Peyer's patch (tissue), 4 donors: Measurements from ENCODE around the gene RUNX1. TPM values are rescaled to one million over a fixed set of nuclear protein-coding genes. Genes with fewer than 3 reads are reported as not detected.
"Not testable (repeated sequence)": the region's sequence is repeated elsewhere in the genome, so short reads cannot be mapped to it uniquely, and the experiment has no call there.

Experiments
- DNase-seq, 3 donors: peaks; one replicate each; pipeline ENCODE4 v3.0.0-alpha.2; 2017 to 2019
- H3K27ac ChIP-seq, 4 donors: fragments of 200-600 bp; sonication (generic); one replicate each; pipeline ENCODE4 v1.5.1; 2016 to 2019
- H3K27me3 ChIP-seq, 2 donors: fragments of 200-600 bp; sonication (generic); one replicate each; pipeline ENCODE4 v1.5.1; 2019
- H3K36me3 ChIP-seq, 3 donors: fragments of 200-600 bp; sonication (generic); one replicate each; pipeline ENCODE4 v1.5.1; 2016 to 2019
- H3K4me1 ChIP-seq, 4 donors: fragments of 200-600 bp; sonication (generic); one replicate each; pipeline ENCODE4 v1.5.1; 2016 to 2019
- H3K4me3 ChIP-seq, 4 donors: fragments of 200-600 bp; sonication (generic); 1 replicate in 3 of 4; 2 replicates in 1 of 4; pipeline ENCODE4 v1.5.1; 2016 to 2019; ENCODE audit warnings: mild to moderate bottlenecking in 1 of 4
- H3K9me3 ChIP-seq, 4 donors: fragments of 200-600 bp; sonication (generic); one replicate each; pipeline ENCODE4 v1.5.1; 2016 to 2019; ENCODE audit warnings: mild to moderate bottlenecking in 1 of 4
- POLR2A ChIP-seq, 2 donors: fragments of 450-650 bp; IDR thresholded peaks; one replicate each; pipeline ENCODE4 v1.5.1; 2017; ENCODE audit warnings: antibody characterized with exemption in 2 of 2, mild to moderate bottlenecking in 2 of 2, moderate library complexity in 2 of 2
- total RNA-seq, 4 donors: library from RNA; depleted of rRNA; stranded (reverse); fragments of >200 nt; gene quantifications; one replicate each; pipeline ENCODE4 v1.1.0, GENCODE V29; 2016
- TF ChIP-seq, protein P1 (sequence below), 6 experiments: fragments of 450-650 bp in 4 of 6; fragments of 200-600 bp in 2 of 6; sonication (generic) in 1 of 6; IDR thresholded peaks; one replicate each; pipeline ENCODE4 v1.5.1; 2017 to 2019; ENCODE audit warnings: antibody characterized with exemption in 6 of 6, mild to moderate bottlenecking in 3 of 6, moderate library complexity in 1 of 6

RUNX1 gene
- total RNA-seq, 4 donors from 2014 or later = 15.1 to 80.9 (median 24.1) TPM

DNA sequence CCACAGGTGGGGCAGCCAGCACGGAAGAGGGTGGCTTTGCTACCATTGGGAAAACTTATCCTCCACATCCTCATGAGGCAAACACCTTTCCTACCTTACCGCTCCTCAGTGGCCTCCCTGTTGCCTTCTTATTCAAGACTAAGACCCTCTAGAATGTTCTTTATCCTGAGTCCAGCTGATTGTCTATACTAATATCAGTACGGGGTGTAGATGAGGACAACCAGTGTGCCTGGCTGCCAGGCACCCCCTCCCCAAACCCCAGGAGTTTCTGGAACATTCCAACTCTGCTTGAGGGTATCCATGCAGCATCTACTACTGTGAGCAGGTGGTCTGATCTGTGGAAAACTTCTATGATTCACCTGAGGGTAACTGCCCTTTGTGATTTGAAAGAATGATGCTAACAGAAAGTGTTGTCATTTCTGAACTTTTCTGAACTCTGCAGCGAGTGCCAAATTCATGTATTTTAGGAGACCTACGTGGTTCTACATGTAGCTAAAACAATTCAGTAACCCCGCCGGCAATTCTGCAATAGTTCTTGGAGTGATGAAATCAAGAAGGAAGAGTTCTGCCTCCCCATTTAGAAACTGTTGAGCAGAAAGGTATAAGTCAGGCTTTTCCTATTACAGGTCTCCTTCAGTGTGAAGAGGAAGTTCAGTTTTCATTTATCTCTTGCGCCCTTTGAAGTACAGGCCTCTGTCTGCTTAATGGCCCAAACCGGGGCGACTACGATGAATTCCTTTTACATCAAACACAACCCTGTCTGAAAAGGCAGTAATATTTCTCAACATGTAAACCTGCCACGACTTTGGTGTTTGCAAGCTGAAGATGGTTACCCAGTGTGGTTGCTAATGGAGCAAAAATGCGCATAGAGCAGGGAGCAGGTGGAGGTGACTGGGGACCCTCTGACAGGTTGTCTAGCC, 80.4 kb downstream of the RUNX1 start:
- Histone ChIP-seq H3K27ac (peak overlapping the region in 1 of 4 donors; percentile 30), H3K4me3 (no peak overlapping the region), H3K36me3 (no peaks in the 10 kb centered on the region), H3K27me3 (no peaks in the 10 kb centered on the region), H3K9me3 (no peaks in the 10 kb centered on the region), H3K4me1 (peaks cover 0 to 1% (median 0%) of the 10 kb centered on the region in 4 donors)
- TF ChIP-seq, protein P1, sequence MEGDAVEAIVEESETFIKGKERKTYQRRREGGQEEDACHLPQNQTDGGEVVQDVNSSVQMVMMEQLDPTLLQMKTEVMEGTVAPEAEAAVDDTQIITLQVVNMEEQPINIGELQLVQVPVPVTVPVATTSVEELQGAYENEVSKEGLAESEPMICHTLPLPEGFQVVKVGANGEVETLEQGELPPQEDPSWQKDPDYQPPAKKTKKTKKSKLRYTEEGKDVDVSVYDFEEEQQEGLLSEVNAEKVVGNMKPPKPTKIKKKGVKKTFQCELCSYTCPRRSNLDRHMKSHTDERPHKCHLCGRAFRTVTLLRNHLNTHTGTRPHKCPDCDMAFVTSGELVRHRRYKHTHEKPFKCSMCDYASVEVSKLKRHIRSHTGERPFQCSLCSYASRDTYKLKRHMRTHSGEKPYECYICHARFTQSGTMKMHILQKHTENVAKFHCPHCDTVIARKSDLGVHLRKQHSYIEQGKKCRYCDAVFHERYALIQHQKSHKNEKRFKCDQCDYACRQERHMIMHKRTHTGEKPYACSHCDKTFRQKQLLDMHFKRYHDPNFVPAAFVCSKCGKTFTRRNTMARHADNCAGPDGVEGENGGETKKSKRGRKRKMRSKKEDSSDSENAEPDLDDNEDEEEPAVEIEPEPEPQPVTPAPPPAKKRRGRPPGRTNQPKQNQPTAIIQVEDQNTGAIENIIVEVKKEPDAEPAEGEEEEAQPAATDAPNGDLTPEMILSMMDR (IDR thresholded peaks at IDR 0.05) = no peak
- TF ChIP-seq POLR2A (IDR thresholded peaks at IDR 0.05) = no peak
- DNase-seq = no peak

DNA sequence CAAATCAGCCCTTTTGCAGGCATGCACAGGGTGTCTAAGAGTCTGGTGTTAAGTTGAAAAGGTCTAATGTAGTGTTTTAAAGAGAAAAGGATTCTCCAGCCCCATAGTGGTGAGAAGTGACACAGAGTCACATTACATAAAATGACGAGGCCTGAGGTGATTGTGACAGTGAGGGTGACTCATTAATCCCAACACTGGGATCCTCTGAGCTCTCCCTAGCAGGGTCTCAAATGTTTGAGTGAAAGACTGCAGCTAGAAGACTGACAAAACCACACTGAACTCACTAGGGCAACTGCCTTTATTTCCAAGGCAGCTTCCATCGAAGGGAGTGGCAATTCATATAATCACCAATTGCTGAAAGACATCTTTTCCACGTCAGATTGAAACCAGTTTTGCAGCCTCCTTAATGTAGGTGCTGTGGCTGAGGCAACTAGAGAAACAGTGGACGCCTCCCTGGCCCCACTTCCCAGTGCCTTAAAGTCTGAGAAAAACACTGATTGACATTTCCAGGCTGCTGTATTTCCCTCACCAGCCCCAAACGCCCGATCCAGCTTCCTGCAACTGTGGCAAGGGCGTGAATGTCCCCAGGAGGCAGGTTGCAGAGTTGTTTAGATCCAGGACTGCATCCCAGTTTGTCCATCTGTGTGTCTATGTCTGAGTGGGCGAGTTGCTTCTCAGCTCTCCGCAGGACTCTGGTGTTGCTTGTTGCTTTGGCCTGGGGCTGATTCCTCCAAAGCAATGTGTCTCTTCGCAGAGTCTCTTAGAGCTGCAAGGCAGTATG, 81.4 kb downstream of the RUNX1 start:
- H3K9me3 ChIP-seq = no peaks in the 10 kb centered on the region
- no peaks in the 10 kb centered on the region for H3K27me3 ChIP-seq
- DNase-seq = no peak
- no peak overlapping the region for H3K4me3 ChIP-seq
- H3K4me1 ChIP-seq = no peaks in the 10 kb centered on the region
- no peaks in the 10 kb centered on the region for H3K36me3 ChIP-seq
- TF ChIP-seq, protein P1 (IDR thresholded peaks at IDR 0.05) = no peak
- TF ChIP-seq POLR2A (IDR thresholded peaks at IDR 0.05) = no peak
- H3K27ac ChIP-seq = peak overlapping the region in 1 of 4 donors; percentile 30

DNA sequence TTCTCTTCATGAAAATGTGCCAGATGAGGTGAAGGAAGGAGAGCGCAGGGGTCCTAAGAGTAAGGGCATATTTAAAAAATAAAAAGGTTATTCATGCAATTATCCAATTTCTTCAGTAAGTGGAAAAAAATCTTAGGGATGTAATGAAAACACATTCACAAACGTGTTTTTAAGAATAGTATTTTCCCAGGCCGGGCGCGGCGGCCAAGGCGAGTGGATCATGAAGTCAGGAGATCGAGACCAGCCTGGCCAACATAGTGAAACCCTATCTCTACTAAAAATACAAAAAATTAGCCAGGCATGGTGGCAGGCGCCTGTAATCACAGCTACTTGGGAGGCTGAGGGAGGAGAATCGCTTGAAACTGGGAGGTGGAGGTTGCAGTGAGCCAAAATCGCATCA, 82.2 kb downstream of the RUNX1 start:
- H3K4me1 ChIP-seq, H3K36me3 ChIP-seq, H3K9me3 ChIP-seq, H3K27ac ChIP-seq, H3K4me3 ChIP-seq, H3K27me3 ChIP-seq, DNase-seq: not testable (repeated sequence)

DNA sequence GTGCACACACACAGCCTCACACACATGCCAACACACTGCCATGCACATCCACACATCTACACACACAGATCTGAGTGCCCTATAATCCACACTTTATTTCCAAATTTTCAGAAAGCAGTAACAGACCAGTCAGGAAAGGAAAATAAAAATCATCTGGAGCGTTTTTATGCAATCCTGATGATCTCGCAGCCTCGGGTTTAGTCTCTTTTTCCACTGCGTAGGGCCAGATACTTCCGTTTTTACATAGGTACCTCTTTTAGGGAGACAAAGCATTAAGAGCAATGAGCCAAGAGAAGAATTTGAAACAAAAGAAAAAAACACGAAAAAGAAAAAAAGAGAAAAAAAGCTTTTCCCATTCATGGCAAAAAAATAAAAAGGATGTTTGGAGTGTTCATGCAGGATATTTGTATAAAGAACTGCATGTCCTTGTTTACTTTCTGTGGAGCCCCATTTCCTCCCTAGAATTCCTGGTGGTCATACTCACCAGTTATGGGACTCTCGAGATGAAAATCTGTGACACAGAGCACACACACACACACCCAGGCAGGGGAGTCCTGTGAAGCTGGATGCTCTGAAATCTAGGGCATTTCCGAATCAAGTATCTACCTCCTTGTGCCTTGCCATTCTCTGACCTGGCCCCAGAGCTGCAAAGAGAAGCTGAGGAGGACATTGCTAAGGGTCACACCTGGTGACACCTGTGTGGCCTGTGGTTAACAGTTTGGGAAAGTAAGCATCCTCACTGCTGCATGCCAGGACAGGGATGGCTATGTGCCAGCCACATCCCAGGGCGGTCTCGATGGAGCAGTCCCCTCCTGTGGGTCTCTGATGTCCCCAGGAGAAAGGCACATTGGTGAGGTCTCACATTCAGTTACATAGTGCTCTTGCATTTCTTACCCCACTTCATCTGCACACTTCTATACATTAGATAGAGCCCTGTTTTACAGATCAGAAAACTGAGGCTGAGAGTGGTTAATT, 83.6 kb downstream of the RUNX1 start:
- Histone ChIP-seq H3K4me1 (no peaks in the 10 kb centered on the region), H3K36me3 (no peaks in the 10 kb centered on the region), H3K27ac (peak overlapping the region in 2 of 4 donors; percentile 56 to 73), H3K4me3 (no peak overlapping the region), H3K9me3 (no peaks in the 10 kb centered on the region), H3K27me3 (no peaks in the 10 kb centered on the region)
- TF ChIP-seq POLR2A (IDR thresholded peaks at IDR 0.05) = no peak
- TF ChIP-seq, protein P1 (IDR thresholded peaks at IDR 0.05) = no peak
- DNase-seq = no peak

DNA sequence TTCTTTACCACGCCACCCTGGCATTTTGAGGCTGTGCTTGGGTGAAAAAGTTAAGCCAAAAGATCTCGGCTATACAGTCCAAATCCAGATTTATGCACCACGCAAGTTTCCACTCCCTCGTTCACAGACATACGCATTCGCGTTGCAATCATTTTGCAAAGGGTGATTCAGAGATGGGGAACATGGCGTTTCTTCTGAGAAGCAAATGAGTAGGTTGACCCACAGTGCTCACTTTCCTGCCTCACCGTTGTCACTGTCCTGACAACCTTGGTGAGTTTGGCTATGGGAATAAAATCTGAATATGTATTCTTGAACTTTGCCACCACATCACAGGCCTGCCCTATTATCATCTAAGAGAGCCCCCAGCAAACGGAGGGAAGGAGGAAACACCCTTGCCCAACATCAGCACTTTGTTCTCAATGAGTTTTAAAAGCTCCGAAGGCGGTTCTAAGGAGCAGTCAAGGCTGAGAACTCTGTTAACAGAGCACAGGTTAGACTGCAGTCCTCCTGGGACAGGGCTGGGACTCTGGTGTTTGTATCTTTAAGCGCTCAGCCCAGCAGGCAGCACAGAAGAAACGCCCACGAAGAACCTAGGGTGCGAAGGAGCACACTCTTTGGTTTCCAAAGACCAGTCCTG, 86.4 kb downstream of the RUNX1 start:
- Histone ChIP-seq H3K4me3 (no peak overlapping the region), H3K4me1 (no peaks in the 10 kb centered on the region), H3K36me3 (no peaks in the 10 kb centered on the region), H3K27ac (peak overlapping the region in 2 of 4 donors; percentile 38 to 40), H3K27me3 (no peaks in the 10 kb centered on the region), H3K9me3 (no peaks in the 10 kb centered on the region)
- TF ChIP-seq, protein P1 (IDR thresholded peaks at IDR 0.05) = no peak
- no peak for TF ChIP-seq POLR2A (IDR thresholded peaks at IDR 0.05)
- no peak for DNase-seq
